K562 (cell line): ENCODE results near the gene MINDY3. TPM values are rescaled to one million over a fixed set of nuclear protein-coding genes. Genes with fewer than 3 reads are reported as not detected.

Experiments
- ATAC-seq: fragments of 200-7000 bp; cut with Tn5 transposase; 3 replicates; pipeline ENCODE4 v1.9.1; 2020; ENCODE audit warnings: moderate library complexity
- BruUV-seq: library from RNA; stranded (reverse); fragments of 400-500 nt; replicated peaks from 2 replicates; lab custom pipeline; 2021; lab: Mats Ljungman, UMichigan
- CTCF ChIA-PET: fragments of 300-600 bp; formaldehyde crosslinking; extraction: SDS; loops from one replicate; lab custom pipeline; 2021; ENCODE audit warnings: low intra/inter-chr PET ratio; lab: Yijun Ruan, JAX
- POLR2A ChIA-PET: fragments of 300-600, 350-650 bp; sonication (Branson Sonifier 250); formaldehyde crosslinking; extraction: SDS; loops from one replicate; lab custom pipeline; 2021; ENCODE audit warnings: antibody characterized with exemption, inconsistent platforms; lab: Yijun Ruan, JAX
- DNase-seq, 4 experiments: peaks; one replicate each; pipeline versions ENCODE4 v3.0.0 to v3.0.0-alpha.2; 2011 to 2018; ENCODE audit warnings: low spot score in 3 of 4, mixed read lengths in 3 of 4; ENCODE audit errors: extremely low read depth in 1 of 4
- FAIRE-seq: peaks from 2 replicates; lab custom pipeline; 2011; peaks lifted over from hg19 to GRCh38; lab: Jason Lieb, UNC
- H2AFZ ChIP-seq: 2 replicates; pipeline ENCODE4 v1.6.0; 2011; ENCODE audit warnings: low read depth, low read length, control low read depth, inconsistent platforms
- H3K27ac ChIP-seq: fragments of 200-600 bp; 3 replicates; pipeline ENCODE4 v1.8.0; 2011; ENCODE audit warnings: low read depth, mild to moderate bottlenecking, control low read depth, inconsistent platforms, low read length, moderate library complexity, mixed read lengths; ENCODE audit errors: extremely low read depth
- H3K27me3 ChIP-seq, 2 experiments: fragments of 300-600 bp in 1 of 2; 2 replicates in 1 of 2; 3 replicates in 1 of 2; pipeline versions ENCODE4 v1.6.0 to v1.8.0; 2011; ENCODE audit warnings: inconsistent platforms in 2 of 2, low read length in 2 of 2, mild to moderate bottlenecking in 1 of 2, mixed read lengths in 1 of 2, moderate library complexity in 1 of 2; ENCODE audit not compliant: control insufficient read depth in 2 of 2, insufficient read depth in 2 of 2
- H3K36me3 ChIP-seq: fragments of 300-600 bp; 3 replicates; pipeline ENCODE4 v1.8.0; 2011; ENCODE audit warnings: mild to moderate bottlenecking, low read length, inconsistent platforms; ENCODE audit not compliant: control insufficient read depth, insufficient read depth
- H3K4me1 ChIP-seq, 2 experiments: fragments of 200-600 bp in 1 of 2; replicated peaks in 1 of 2; 2 replicates in 1 of 2; 3 replicates in 1 of 2; pipeline versions ENCODE4 v1.5.1 to v1.8.0; 2011; ENCODE audit warnings: inconsistent platforms in 2 of 2, low read length in 2 of 2, mild to moderate bottlenecking in 1 of 2, mixed read lengths in 1 of 2, moderate library complexity in 1 of 2; ENCODE audit not compliant: control insufficient read depth in 2 of 2, insufficient read depth in 2 of 2
- H3K4me2 ChIP-seq: 2 replicates; pipeline ENCODE4 v1.6.1; 2011; ENCODE audit warnings: low read length, control low read depth, inconsistent platforms, mixed read lengths; ENCODE audit not compliant: insufficient read depth
- H3K4me3 ChIP-seq: fragments of 200-600 bp; sonication (generic), shearing (Covaris generic); 2 replicates; pipeline ENCODE4 v1.5.1; 2016; ENCODE audit warnings: control low read depth, inconsistent platforms
- H3K79me2 ChIP-seq: fragments of 200-600 bp; 3 replicates; pipeline ENCODE4 v1.8.0; 2011; ENCODE audit warnings: low read length, inconsistent platforms; ENCODE audit not compliant: control insufficient read depth, insufficient read depth
- H3K9ac ChIP-seq, 2 experiments: 2 replicates each; pipeline versions ENCODE4 v1.6.0 to v1.6.1; 2011; ENCODE audit warnings: low read depth in 2 of 2, low read length in 2 of 2, control low read depth in 1 of 2, inconsistent platforms in 1 of 2, mild to moderate bottlenecking in 1 of 2, mixed read lengths in 1 of 2; ENCODE audit not compliant: insufficient read depth in 1 of 2
- H3K9me1 ChIP-seq: one replicate; pipeline ENCODE4 v1.6.0; 2011; ENCODE audit warnings: inconsistent platforms, mild to moderate bottlenecking, low read length, moderate library complexity; ENCODE audit not compliant: control insufficient read depth, insufficient read depth
- H3K9me3 ChIP-seq: replicated peaks from 2 replicates; pipeline ENCODE4 v1.5.1; 2011; ENCODE audit warnings: low read depth, low read length, inconsistent platforms; ENCODE audit not compliant: control insufficient read depth, insufficient read depth
- H4K20me1 ChIP-seq: replicated peaks from 2 replicates; pipeline ENCODE4 v1.6.1; 2011; ENCODE audit warnings: low read length, inconsistent platforms, mixed read lengths; ENCODE audit not compliant: control insufficient read depth, insufficient read depth
- ATF7 ChIP-seq: fragments of 450-650 bp; IDR thresholded peaks from 2 replicates; pipeline ENCODE4 v1.7.1; 2014; ENCODE audit warnings: mild to moderate bottlenecking, moderate library complexity
- BRCA1 ChIP-seq, 2 experiments: fragments of 450-650 bp in 1 of 2; sonication (generic) in 1 of 2; formaldehyde crosslinking in 1 of 2; IDR thresholded peaks; 2 replicates each; pipeline versions ENCODE4 v1.5.0 to v1.6.1; 2017 to 2020; ENCODE audit warnings: mild to moderate bottlenecking in 1 of 2, missing genetic modification reagents in 1 of 2
- CXXC5 ChIP-seq: fragments of 250-450 bp; sonication (Bioruptor Pico); IDR thresholded peaks from 2 replicates; pipeline ENCODE4 v1.8.0; 2022; ENCODE audit warnings: inconsistent platforms, mild to moderate bottlenecking, moderate library complexity
- ETV5 ChIP-seq: sonication (generic); formaldehyde crosslinking; IDR thresholded peaks from 2 replicates; pipeline ENCODE4 v1.4.0; 2020; ENCODE audit warnings: low read depth, mild to moderate bottlenecking, missing genetic modification reagents
- FOXM1 ChIP-seq, 2 experiments: fragments of 450-650 bp in 1 of 2; sonication (generic) in 1 of 2; formaldehyde crosslinking in 1 of 2; IDR thresholded peaks; 2 replicates each; pipeline versions ENCODE4 v1.6.1 to v1.9.0; 2017 to 2022; ENCODE audit warnings: low read depth in 2 of 2, mild to moderate bottlenecking in 2 of 2, missing genetic modification reagents in 1 of 2, moderate library complexity in 1 of 2
- IRF2 ChIP-seq: sonication (generic); formaldehyde crosslinking; IDR thresholded peaks from 2 replicates; pipeline ENCODE4 v1.8.1; 2022; ENCODE audit warnings: mild to moderate bottlenecking, missing genetic modification reagents
- MAFG ChIP-seq: fragments of 450-650 bp; conservative IDR thresholded peaks from 2 replicates; pipeline ENCODE4 v1.6.1; 2016; ENCODE audit warnings: missing genetic modification characterization, missing compliant biosample characterization
- MYBL2 ChIP-seq, 2 experiments: fragments of 450-650 bp in 1 of 2; sonication (generic) in 1 of 2; formaldehyde crosslinking in 1 of 2; IDR thresholded peaks; 2 replicates each; pipeline versions ENCODE4 v1.6.1 to v1.8.1; 2017 to 2022; ENCODE audit warnings: borderline replicate concordance in 1 of 2, inconsistent platforms in 1 of 2, low read depth in 1 of 2, mild to moderate bottlenecking in 1 of 2, missing genetic modification reagents in 1 of 2, moderate library complexity in 1 of 2
- NFE2 ChIP-seq: IDR thresholded peaks from 2 replicates; pipeline ENCODE4 v1.6.1; 2014; ENCODE audit warnings: antibody characterized with exemption, low read depth
- NFRKB ChIP-seq: fragments of 450-650 bp; IDR thresholded peaks from 2 replicates; pipeline ENCODE4 v1.6.1; 2016; ENCODE audit warnings: low read depth
- RAD51 ChIP-seq: fragments of 450-650 bp; IDR thresholded peaks from 2 replicates; pipeline ENCODE4 v1.7.1; 2016; ENCODE audit warnings: low read depth, mild to moderate bottlenecking, borderline replicate concordance
- ZNF316 ChIP-seq: fragments of 450-650 bp; IDR thresholded peaks from 2 replicates; pipeline ENCODE4 v1.6.1; 2016
- WGBS: fragments of 100-300 bp; shearing (Covaris generic); methylation state at CpG from one replicate; pipeline ENCODE4 v1.1.6; 2016; ENCODE audit warnings: low coverage, mixed read lengths; ENCODE audit not compliant: insufficient coverage; ENCODE audit errors: missing lambda C conversion rate; 5-methylcytosine and 5-hydroxymethylcytosine counted together
- in situ Hi-C: fragments of 300-500 bp; cut with MboI; formaldehyde crosslinking; loops from 4 replicates; pipeline ENCODE4 v1.15.0; 2018; ENCODE audit warnings: inconsistent platforms, mixed read lengths
- intact Hi-C: fragments of 100-400 bp; cut with micrococcal nuclease; formaldehyde crosslinking; loops from 2 replicates; pipeline ENCODE4 v1.14.2; 2022
- polyA plus RNA-seq, 8 experiments: library from polyadenylated mRNA; depleted of rRNA in 4 of 8; stranded (reverse) in 5 of 8; unstranded in 3 of 8; fragments of >200 nt; fragmentation: Nextera tagmentation in 2 of 8; fragmentation: Illumina TruSeq in 1 of 8; extraction: Ambion mirVana in 2 of 8; extraction: Trizol in 1 of 8; gene quantifications; 2 replicates each; pipeline versions ENCODE4 v1.2.1 to v1.2.3, GENCODE V29; 2011 to 2014; ENCODE audit warnings: inconsistent platforms in 1 of 8, missing spikeins in 1 of 8
- total RNA-seq, 7 experiments: library from RNA; depleted of rRNA in 6 of 7; stranded (reverse); fragments of >200 nt in 6 of 7; fragmentation: Illumina TruSeq in 2 of 7; extraction: Trizol in 2 of 7; gene quantifications; 2 replicates each; pipeline versions ENCODE4 v1.2.1 to v1.2.3, GENCODE V29; 2011 to 2021; ENCODE audit warnings: low replicate concordance in 1 of 7
- TF ChIP-seq, protein P1 (sequence below): sonication (generic); formaldehyde crosslinking; IDR thresholded peaks from 2 replicates; pipeline ENCODE4 v1.8.0; 2022; ENCODE audit warnings: missing genetic modification reagents, mild to moderate bottlenecking, borderline replicate concordance

Gene MINDY3
- total and polyA plus RNA-seq, 9 of the 15 experiments (the other 6 are each of a cell fraction or from before 2014, with no cell fraction given): 14.0 to 35.9 (median 23.6) TPM

DNA sequence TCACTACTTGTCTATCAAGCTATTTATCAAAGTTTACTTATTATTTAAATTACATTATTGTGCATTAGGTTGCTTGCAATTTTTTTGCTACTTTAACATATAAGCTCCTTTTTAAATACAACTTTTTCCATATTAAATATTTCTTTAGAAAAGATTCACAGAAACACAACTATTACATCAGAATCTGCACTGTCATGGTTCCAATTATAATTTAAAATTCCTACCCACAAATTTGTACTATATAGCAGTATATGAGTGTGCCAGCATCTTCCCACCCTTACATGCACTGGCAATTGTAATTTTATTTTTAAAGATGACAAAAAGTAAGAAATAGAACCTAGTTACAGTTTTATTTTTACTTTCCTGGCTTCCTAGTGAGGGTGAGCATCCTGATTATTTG is 15.8 kb downstream of the MINDY3 start:
- CTCF ChIA-PET: no interaction called here
- Histone ChIP-seq H3K4me3 (no peak overlapping the region), H4K20me1 (no peaks in the 10 kb centered on the region)

DNA sequence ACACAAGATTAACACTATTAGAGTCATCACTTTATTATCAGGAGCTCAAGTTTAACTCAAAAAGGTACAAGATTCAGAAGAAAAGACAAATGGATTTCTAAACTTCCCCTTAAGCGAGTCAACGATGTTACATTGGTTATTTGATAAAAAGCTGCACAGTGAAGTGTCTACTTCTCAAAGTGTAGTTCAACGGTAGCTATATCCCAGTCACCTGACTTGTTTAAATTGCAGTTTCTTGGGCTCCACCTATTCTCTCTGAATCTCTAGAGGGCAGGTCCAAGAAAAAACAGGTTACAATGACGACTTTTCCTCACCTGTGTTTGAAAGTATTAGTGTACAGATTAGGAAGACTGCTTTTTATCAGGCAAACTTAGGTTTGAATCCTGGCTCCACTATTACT is 16.6 kb downstream of the MINDY3 start:
- Histone ChIP-seq H3K9me3 (no peaks in the 10 kb centered on the region), H3K9me1 (no peaks in the 10 kb centered on the region), H3K27me3 (no peaks in the 10 kb centered on the region), H4K20me1 (no peaks in the 10 kb centered on the region), H3K79me2 (peaks cover 32% of the 10 kb centered on the region), H3K36me3 (peaks cover 22% of the 10 kb centered on the region; the same call in 1 of the 3 replicates), H3K9ac (peak overlapping the region in 1 of 2 experiments; percentile 34; a peak in 2 of 4 replicates), H2AFZ (peak overlapping the region; percentile 37; the same call in 1 of the 2 replicates), H3K4me1 (peaks cover 0 to 6% of the 10 kb centered on the region in 2 experiments; a peak in 3 of 5 replicates), H3K27ac (peak overlapping the region; percentile 57; the same call in 1 of the 3 replicates), H3K4me2 (peak overlapping the region; percentile 16; the same call in 1 of the 2 replicates), H3K4me3 (0 out of 2 replicates have a peak overlapping the region, but pooled peaks have one; percentile 2)
- DNase-seq: peak in 1 of 4 experiments; percentile 20
- no TSS peak for BruUV-seq
- peak; percentile 82 for ATAC-seq
- in situ Hi-C loops (no loop called here), intact Hi-C loops (no loop called here)
- POLR2A ChIA-PET: interaction anchor here (1.2 kb wide), 1 partner anchor 26 kb away, joined by 3 read pairs; no protein-coding TSS in a partner anchor
- no peak for FAIRE-seq
- WGBS: 2% methylated on average over 4 of the region's 4 CpGs
- TF ChIP-seq RAD51: peak; percentile 58; the same call in 1 of the 2 replicates
- peak; percentile 71 for TF ChIP-seq FOXM1 (IDR thresholded peaks at IDR 0.05; ENCODE audit: low read depth)
- no peak for TF ChIP-seq FOXM1 (CRISPR knock-in tag; IDR thresholded peaks at IDR 0.05; ENCODE audit: low read depth)
- no peak for TF ChIP-seq IRF2
- TF ChIP-seq, protein P1, sequence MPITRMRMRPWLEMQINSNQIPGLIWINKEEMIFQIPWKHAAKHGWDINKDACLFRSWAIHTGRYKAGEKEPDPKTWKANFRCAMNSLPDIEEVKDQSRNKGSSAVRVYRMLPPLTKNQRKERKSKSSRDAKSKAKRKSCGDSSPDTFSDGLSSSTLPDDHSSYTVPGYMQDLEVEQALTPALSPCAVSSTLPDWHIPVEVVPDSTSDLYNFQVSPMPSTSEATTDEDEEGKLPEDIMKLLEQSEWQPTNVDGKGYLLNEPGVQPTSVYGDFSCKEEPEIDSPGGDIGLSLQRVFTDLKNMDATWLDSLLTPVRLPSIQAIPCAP (CRISPR knock-in tag): no peak
- peak; percentile 84 for TF ChIP-seq MYBL2 (IDR thresholded peaks at IDR 0.05; ENCODE audit: low read depth)
- no peak for TF ChIP-seq MYBL2 (CRISPR knock-in tag; IDR thresholded peaks at IDR 0.05; ENCODE audit: borderline replicate concordance)
- TF ChIP-seq ATF7: 0 out of 2 replicates have a peak, but pooled peaks have one; percentile 21
- CTCF ChIA-PET: no interaction called here

More for the DNA sequence above, 15.8 kb downstream of the MINDY3 start:
- H3K9me1 ChIP-seq: no peaks in the 10 kb centered on the region
- no peaks in the 10 kb centered on the region for H3K9me3 ChIP-seq
- H3K4me1 ChIP-seq: peaks cover 0 to 6% of the 10 kb centered on the region in 2 experiments; a peak in 3 of 5 replicates
- in situ Hi-C loops: no loop called here
- no peak overlapping the region for H3K9ac ChIP-seq
- no peak overlapping the region for H3K4me2 ChIP-seq
- H3K79me2 ChIP-seq: peaks cover 38% of the 10 kb centered on the region
- ATAC-seq (no peak), FAIRE-seq (no peak)
- no peaks in the 10 kb centered on the region for H3K27me3 ChIP-seq
- no peak overlapping the region for H2AFZ ChIP-seq
- TF ChIP-seq ZNF316 (peak; percentile 40; the same call in 1 of the 2 replicates), CXXC5 (CRISPR knock-in tag) (no peak), NFE2 (peak; percentile 41; the same call in 1 of the 2 replicates), ETV5 (CRISPR knock-in tag) (no peak), BRCA1 (IDR thresholded peaks at IDR 0.05) (no peak), BRCA1 (CRISPR knock-in tag; IDR thresholded peaks at IDR 0.05) (no peak), MAFG (tag) (peak; percentile 61), NFRKB (no peak)
- TF ChIP-seq, all 486 proteins: peak for 3
- BruUV-seq: no TSS peak
- POLR2A ChIA-PET: interaction anchor here (1.2 kb wide), 1 partner anchor 26 kb away, joined by 3 read pairs; no protein-coding TSS in a partner anchor
- DNase-seq: no peak
- peaks cover 28% of the 10 kb centered on the region; the same call in 2 of the 3 replicates for H3K36me3 ChIP-seq
- intact Hi-C loops: no loop called here
- H3K27ac ChIP-seq: no peak overlapping the region
